ENCODE data around the gene GPC6.

The GPC6 gene

GRCh38 chr13:93685900-93686299 is 459.3 kb downstream of the GPC6 start:
- no peak for DNase-seq (ENCODE audit: low read depth)

GRCh38 chr13:93686399-93686798 is 459.8 kb downstream of the GPC6 start:
- no peak for DNase-seq (ENCODE audit: low read depth)

- DNase-seq (ENCODE audit: low read depth) = no peak
These were observed 460.7 kb downstream of the GPC6 start for GRCh38 chr13:93687261-93687660.

- no peak for DNase-seq (ENCODE audit: low read depth)
These were observed 462.7 kb downstream of the GPC6 start for GRCh38 chr13:93689333-93689732.

- no peak for DNase-seq (ENCODE audit: low read depth)
These were observed 463.5 kb downstream of the GPC6 start for GRCh38 chr13:93690139-93690538.

- no peak for DNase-seq (ENCODE audit: low read depth)
These were observed 471.5 kb downstream of the GPC6 start for GRCh38 chr13:93698016-93698613.

GRCh38 chr13:93700115-93700514 is 473.5 kb downstream of the GPC6 start:
- no peak for DNase-seq (ENCODE audit: low read depth)

GRCh38 chr13:93708308-93709075 is 481.9 kb downstream of the GPC6 start:
- no peak for DNase-seq (ENCODE audit: low read depth)

GRCh38 chr13:93709506-93710244 is 483.1 kb downstream of the GPC6 start:
- no peak for DNase-seq (ENCODE audit: low read depth)

- no peak for DNase-seq (ENCODE audit: low read depth)
These were observed 487.6 kb downstream of the GPC6 start for GRCh38 chr13:93714171-93714570.

- no peak for DNase-seq (ENCODE audit: low read depth)
These were observed 489.3 kb downstream of the GPC6 start for GRCh38 chr13:93715866-93716265.

GRCh38 chr13:93716623-93717022 is 490.0 kb downstream of the GPC6 start:
- DNase-seq (ENCODE audit: low read depth) = no peak

- DNase-seq (ENCODE audit: low read depth) = no peak
These were observed 494.9 kb downstream of the GPC6 start for GRCh38 chr13:93721483-93721882.

GRCh38 chr13:93723316-93723715 is 496.7 kb downstream of the GPC6 start:
- DNase-seq (ENCODE audit: low read depth) = no peak

GRCh38 chr13:93724187-93724586 is 497.6 kb downstream of the GPC6 start:
- no peak for DNase-seq (ENCODE audit: low read depth)

GRCh38 chr13:93726173-93726957 is 499.8 kb downstream of the GPC6 start:
- DNase-seq (ENCODE audit: low read depth) = no peak

- DNase-seq (ENCODE audit: low read depth) = no peak
These were observed 500.9 kb downstream of the GPC6 start for GRCh38 chr13:93727211-93728141.

GRCh38 chr13:93729383-93729782 is 502.8 kb downstream of the GPC6 start:
- no peak for DNase-seq (ENCODE audit: low read depth)

- no peak for DNase-seq (ENCODE audit: low read depth)
These were observed 504.2 kb downstream of the GPC6 start for GRCh38 chr13:93730780-93731179.

GRCh38 chr13:93732186-93732585 is 505.6 kb downstream of the GPC6 start:
- no peak for DNase-seq (ENCODE audit: low read depth)

- no peak for DNase-seq (ENCODE audit: low read depth)
These were observed 509.5 kb downstream of the GPC6 start for GRCh38 chr13:93736081-93736480.

All from stimulated activated CD8-positive, alpha-beta memory T cell treated with anti-CD3 and anti-CD28 coated beads, Interleukin-12 subunit alpha, Interleukin-12 subunit beta, amount 100 ng/mL, for 1 hour (primary cell).